Measurements from ENCODE around the gene PGM2.

PGM2 gene

DNA sequence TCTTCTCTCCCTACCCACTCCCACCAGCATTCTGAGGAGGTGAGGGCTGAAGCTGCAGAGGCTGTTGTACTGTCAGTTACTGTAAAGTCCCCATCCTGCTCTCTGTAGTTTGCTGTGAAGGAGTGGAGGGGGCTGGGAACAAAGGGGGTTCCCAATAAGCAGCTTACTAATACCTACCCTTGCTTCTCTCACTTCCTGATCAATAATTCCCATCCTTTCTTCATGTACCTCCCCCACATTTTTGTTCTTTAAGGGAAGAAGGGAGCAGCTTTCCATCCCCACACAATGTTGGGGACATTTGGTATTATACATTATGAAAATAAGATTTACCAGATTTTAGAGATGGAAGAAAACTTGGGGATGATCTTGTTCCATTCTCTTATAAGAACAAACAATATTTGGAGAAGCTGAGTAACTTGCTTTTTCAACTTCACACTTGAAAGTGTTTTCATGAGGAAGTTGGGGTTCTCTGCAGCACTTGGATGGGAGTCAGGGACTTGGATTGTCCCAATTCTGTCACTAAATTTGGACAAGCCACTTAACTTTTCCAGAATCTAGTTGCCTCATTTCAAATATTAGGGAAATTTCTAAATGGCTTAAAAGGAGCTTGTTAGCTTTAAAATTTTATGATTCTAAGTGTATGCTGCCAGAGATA, 69.8 kb downstream of the PGM2 start:
- no peak for DNase-seq (ENCODE audit: low read depth)
- TF ChIP-seq, protein P1, sequence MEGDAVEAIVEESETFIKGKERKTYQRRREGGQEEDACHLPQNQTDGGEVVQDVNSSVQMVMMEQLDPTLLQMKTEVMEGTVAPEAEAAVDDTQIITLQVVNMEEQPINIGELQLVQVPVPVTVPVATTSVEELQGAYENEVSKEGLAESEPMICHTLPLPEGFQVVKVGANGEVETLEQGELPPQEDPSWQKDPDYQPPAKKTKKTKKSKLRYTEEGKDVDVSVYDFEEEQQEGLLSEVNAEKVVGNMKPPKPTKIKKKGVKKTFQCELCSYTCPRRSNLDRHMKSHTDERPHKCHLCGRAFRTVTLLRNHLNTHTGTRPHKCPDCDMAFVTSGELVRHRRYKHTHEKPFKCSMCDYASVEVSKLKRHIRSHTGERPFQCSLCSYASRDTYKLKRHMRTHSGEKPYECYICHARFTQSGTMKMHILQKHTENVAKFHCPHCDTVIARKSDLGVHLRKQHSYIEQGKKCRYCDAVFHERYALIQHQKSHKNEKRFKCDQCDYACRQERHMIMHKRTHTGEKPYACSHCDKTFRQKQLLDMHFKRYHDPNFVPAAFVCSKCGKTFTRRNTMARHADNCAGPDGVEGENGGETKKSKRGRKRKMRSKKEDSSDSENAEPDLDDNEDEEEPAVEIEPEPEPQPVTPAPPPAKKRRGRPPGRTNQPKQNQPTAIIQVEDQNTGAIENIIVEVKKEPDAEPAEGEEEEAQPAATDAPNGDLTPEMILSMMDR (IDR thresholded peaks at IDR 0.05; ENCODE audit: low read length, missing control alignments), result no peak
- no peak overlapping the region for H3K4me3 ChIP-seq (replicated peaks; ENCODE audit: low read depth, low read length)

DNA sequence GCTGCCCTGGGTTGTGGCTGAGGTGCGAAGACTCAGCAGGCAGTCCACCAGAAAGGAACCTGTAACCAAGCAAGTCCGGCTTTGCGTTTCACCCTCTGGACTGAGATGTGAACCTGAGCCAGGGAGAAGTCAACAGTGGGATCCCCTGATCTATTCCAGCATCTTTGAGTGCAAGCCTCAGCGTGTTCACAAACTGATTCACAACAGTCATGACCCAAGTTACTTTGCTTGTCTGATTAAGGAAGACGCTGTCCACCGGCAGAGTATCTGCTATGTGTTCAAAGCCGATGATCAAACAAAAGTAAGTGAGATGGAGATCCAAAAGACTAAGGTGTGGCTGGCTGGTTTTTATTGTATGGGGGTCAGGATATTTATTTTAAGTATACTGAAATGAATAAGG, 75.7 kb downstream of the PGM2 start:
- DNase-seq (ENCODE audit: low read depth), result no peak
- no peak overlapping the region for H3K4me3 ChIP-seq (replicated peaks; ENCODE audit: low read depth, low read length)
- TF ChIP-seq, protein P1 (IDR thresholded peaks at IDR 0.05; ENCODE audit: low read length, missing control alignments), result no peak

DNA sequence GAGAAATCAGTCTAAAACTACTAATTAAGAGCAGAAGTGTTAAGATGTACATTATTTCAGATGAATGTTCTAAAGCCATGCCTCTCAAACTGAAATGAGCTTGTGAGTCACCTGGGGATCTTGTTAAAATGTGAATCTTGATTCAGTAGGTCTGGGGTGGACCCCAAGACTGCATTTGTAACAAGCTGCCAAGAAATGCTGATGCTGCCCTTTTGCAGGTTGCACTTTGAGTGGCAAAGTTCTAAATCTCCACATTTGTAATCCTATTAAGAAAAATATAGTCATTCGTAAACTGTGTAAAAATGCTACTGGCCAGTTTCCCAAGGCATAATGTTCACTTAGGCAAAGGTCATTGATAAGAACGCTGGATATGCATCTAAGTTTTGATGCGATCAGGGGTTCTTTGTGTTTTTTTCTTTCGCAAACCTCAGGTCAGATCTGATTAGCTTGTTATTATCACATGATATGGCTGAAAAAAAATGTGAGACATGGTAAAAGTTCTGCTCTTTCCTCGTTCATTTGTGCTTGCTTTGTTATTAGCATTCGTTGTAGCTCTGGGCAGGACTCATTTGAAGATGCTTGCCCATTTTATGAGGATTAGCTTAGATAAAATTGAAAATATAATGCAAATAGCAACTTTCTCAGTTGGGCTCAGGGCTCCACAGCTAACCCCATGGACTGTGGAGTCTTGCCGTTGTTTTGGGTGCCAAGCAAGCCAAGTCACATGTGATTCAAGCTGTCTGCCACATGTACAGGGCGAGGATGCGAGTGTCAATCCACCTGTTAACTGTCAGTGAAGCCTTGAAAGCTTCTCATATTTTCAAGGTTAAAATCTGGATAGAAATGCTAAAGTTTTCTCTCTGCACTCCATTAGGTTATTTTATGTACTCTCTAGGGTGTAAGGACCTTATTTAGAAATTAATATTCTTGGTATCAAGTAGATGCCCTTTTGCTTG, 76.5 kb downstream of the PGM2 start:
- H3K4me3 ChIP-seq (replicated peaks; ENCODE audit: low read depth, low read length), result no peak overlapping the region
- DNase-seq (ENCODE audit: low read depth), result no peak
- TF ChIP-seq, protein P1 (IDR thresholded peaks at IDR 0.05; ENCODE audit: low read length, missing control alignments), result no peak

DNA sequence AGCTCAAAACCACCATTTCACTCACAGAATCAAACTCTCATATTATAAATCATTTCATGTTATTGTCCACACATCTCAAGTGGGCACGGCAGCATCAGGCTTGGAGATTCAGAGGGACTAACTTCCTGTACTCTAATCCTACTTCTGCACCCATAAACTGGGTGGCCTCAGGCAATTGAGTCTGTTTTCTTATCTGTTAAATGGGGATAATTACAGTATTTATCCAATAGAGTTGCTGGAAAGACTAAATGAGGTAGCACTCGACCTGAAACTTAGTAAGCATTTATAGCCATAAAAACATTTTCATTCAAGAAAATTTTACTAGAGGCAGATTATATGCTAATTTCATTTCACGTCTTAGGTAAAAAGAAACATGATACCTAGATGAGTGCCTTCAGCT, 77.4 kb downstream of the PGM2 start:
- TF ChIP-seq, protein P1 (IDR thresholded peaks at IDR 0.05; ENCODE audit: low read length, missing control alignments), result no peak
- DNase-seq (ENCODE audit: low read depth), result no peak
- no peak overlapping the region for H3K4me3 ChIP-seq (replicated peaks; ENCODE audit: low read depth, low read length)

DNA sequence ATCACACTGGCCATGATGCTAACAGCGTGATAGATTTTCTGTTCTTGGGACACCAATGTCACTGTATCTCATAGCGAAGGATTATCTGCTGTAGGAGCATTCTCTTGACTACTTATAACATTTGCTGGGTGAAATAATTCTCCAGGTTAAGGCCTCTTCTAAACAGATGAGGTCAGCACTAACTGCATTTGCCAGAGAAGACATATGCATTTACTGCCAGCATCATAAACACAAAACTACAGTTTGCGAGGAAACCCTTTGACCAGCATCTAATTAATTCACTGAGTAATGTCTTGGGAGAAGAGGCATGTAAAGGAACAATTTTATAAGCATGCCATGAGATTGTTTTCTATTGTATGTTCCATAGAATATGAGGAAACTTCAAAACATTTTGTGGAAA, 78.3 kb downstream of the PGM2 start:
- TF ChIP-seq, protein P1 (IDR thresholded peaks at IDR 0.05; ENCODE audit: low read length, missing control alignments), result no peak
- no peak overlapping the region for H3K4me3 ChIP-seq (replicated peaks; ENCODE audit: low read depth, low read length)
- no peak for DNase-seq (ENCODE audit: low read depth)

DNA sequence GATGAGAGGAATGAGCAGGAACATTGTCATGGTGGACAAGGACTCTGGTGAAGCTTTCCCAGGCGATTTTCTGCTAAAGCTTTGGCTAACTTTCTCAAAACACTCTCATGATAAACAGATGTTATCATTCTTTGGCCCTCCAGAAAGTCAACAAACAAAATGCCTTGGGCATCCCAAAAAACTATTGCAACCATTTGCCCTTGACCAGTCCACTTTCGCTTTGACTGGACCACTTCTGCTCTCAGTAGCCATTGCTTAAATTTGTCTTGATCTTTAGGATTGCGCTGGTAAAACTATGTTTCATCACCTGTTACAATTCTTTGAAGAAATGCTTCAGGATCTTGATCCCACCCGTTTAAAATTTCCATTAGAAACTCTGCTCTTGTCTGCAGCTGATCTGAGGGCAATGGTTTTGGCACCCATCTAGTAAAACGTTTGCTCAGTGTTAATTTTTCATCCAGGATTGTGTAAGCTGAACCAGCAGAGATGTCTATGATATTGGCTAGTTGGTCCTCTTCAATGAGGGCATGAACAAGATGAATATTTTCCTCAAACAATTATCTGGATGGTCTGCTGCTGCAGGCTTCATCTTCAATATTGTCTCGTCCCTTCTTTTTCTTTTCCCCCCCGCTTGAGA, 79.2 kb downstream of the PGM2 start:
- TF ChIP-seq, protein P1 (IDR thresholded peaks at IDR 0.05; ENCODE audit: low read length, missing control alignments), result no peak
- no peak overlapping the region for H3K4me3 ChIP-seq (replicated peaks; ENCODE audit: low read depth, low read length)
- no peak for DNase-seq (ENCODE audit: low read depth)
